HepG2 (cell line): Measurements from ENCODE around the gene TCF25. TPM values are rescaled to one million over a fixed set of nuclear protein-coding genes. Genes with fewer than 3 reads are reported as not detected.

ENCODE experiments used
- AKAP8 ChIP-seq: sonication (generic); formaldehyde crosslinking; IDR thresholded peaks from 2 replicates; pipeline ENCODE4 v1.5.1; 2020; ENCODE audit warnings: mild to moderate bottlenecking, missing genetic modification reagents
- JUNB ChIP-seq: sonication (generic); formaldehyde crosslinking; IDR thresholded peaks from 2 replicates; pipeline ENCODE4 v1.8.0; 2022; ENCODE audit warnings: missing genetic modification reagents, mild to moderate bottlenecking, borderline replicate concordance
- MED8 ChIP-seq: sonication (generic); formaldehyde crosslinking; IDR thresholded peaks from 2 replicates; pipeline ENCODE4 v1.8.1; 2023; ENCODE audit warnings: mild to moderate bottlenecking, missing genetic modification reagents; ENCODE audit not compliant: insufficient replicate concordance
- MTA3 ChIP-seq: sonication (generic); formaldehyde crosslinking; IDR thresholded peaks from 2 replicates; pipeline ENCODE4 v1.4.0; 2020; ENCODE audit warnings: missing genetic modification reagents
- MYC ChIP-seq: sonication (generic); formaldehyde crosslinking; IDR thresholded peaks from 2 replicates; pipeline ENCODE4 v1.9.0; 2021; ENCODE audit warnings: missing genetic modification reagents, borderline replicate concordance
- POLR2G ChIP-seq: fragments of 200-400 bp; formaldehyde crosslinking; IDR thresholded peaks from 2 replicates; pipeline ENCODE4 v1.6.1; 2018; ENCODE audit warnings: mild to moderate bottlenecking, low read depth, low read length, moderate library complexity
- SIN3B ChIP-seq: fragments of 150-350 bp; IDR thresholded peaks from 2 replicates; pipeline ENCODE4 v1.6.1; 2014; ENCODE audit warnings: low read length
- TEAD2 ChIP-seq: sonication (generic); formaldehyde crosslinking; IDR thresholded peaks from 2 replicates; pipeline ENCODE4 v1.9.0; 2021; ENCODE audit warnings: missing genetic modification reagents
- U2AF2 ChIP-seq: fragments of 200-400 bp; formaldehyde crosslinking; IDR thresholded peaks from 2 replicates; pipeline ENCODE4 v1.6.1; 2017; ENCODE audit warnings: low read depth, mild to moderate bottlenecking, low read length
- ZFP62 ChIP-seq: sonication (generic); formaldehyde crosslinking; IDR thresholded peaks from 2 replicates; pipeline ENCODE4 v1.4.0; 2020; ENCODE audit warnings: missing genetic modification reagents
- ZNF44 ChIP-seq: sonication (generic); formaldehyde crosslinking; IDR thresholded peaks from 2 replicates; pipeline ENCODE4 v1.5.1; 2020; ENCODE audit warnings: mild to moderate bottlenecking, missing genetic modification reagents
- ZNF549 ChIP-seq: sonication (generic); formaldehyde crosslinking; IDR thresholded peaks from 2 replicates; pipeline ENCODE4 v1.5.0; 2020; ENCODE audit warnings: missing genetic modification reagents
- ZNF678 ChIP-seq: sonication (generic); formaldehyde crosslinking; IDR thresholded peaks from 2 replicates; pipeline ENCODE4 v1.4.0; 2020; ENCODE audit warnings: mild to moderate bottlenecking, missing genetic modification reagents
- ZNF724P ChIP-seq: sonication (generic); formaldehyde crosslinking; IDR thresholded peaks from 2 replicates; pipeline ENCODE4 v1.8.0; 2022; ENCODE audit warnings: missing genetic modification reagents, borderline replicate concordance
- polyA plus RNA-seq, 8 experiments: library from polyadenylated mRNA; depleted of rRNA in 3 of 8; stranded (reverse) in 7 of 8; unstranded in 1 of 8; fragments of >200 nt; fragmentation: Illumina TruSeq in 4 of 8; extraction: Trizol in 4 of 8; gene quantifications; 2 replicates each; pipeline versions ENCODE4 v1.2.1 to v1.2.3, GENCODE V29; 2011 to 2016; ENCODE audit warnings: low read depth in 4 of 8, missing spikeins in 1 of 8, mixed read lengths in 1 of 8; ENCODE audit not compliant: insufficient read depth in 1 of 8
- total RNA-seq, 5 experiments: library from RNA; depleted of rRNA; stranded (reverse); fragments of >200 nt; fragmentation: Illumina TruSeq; extraction: Trizol; gene quantifications; 2 replicates each; pipeline ENCODE4 v1.2.3, GENCODE V29; 2016; ENCODE audit warnings: low read depth in 1 of 5
- TF ChIP-seq, protein P1 (sequence below): sonication (generic); formaldehyde crosslinking; IDR thresholded peaks from 2 replicates; pipeline ENCODE4 v1.5.0; 2020; ENCODE audit warnings: missing genetic modification reagents
- TF ChIP-seq, protein P2 (sequence below): sonication (generic); formaldehyde crosslinking; IDR thresholded peaks from 2 replicates; pipeline ENCODE4 v1.4.0; 2020; ENCODE audit warnings: missing genetic modification reagents
- TF ChIP-seq, protein P3 (sequence below): fragments of 450-650 bp; IDR thresholded peaks from 2 replicates; pipeline ENCODE4 v1.6.1; 2017; ENCODE audit warnings: mild to moderate bottlenecking
- TF ChIP-seq, protein P4 (sequence below): sonication (generic); formaldehyde crosslinking; IDR thresholded peaks from 2 replicates; pipeline ENCODE4 v1.8.0; 2022; ENCODE audit warnings: mild to moderate bottlenecking, missing genetic modification reagents
- TF ChIP-seq, protein P5 (sequence below): sonication (generic); formaldehyde crosslinking; IDR thresholded peaks from 2 replicates; pipeline ENCODE4 v1.8.1; 2023; ENCODE audit warnings: missing genetic modification reagents, mild to moderate bottlenecking, borderline replicate concordance
- TF ChIP-seq, protein P6 (sequence below), 2 experiments: sonication (generic) in 1 of 2; formaldehyde crosslinking in 1 of 2; IDR thresholded peaks; 2 replicates each; pipeline versions ENCODE4 v1.5.1 to v1.6.1; 2011 to 2020; ENCODE audit warnings: borderline replicate concordance in 1 of 2, low read depth in 1 of 2, low read length in 1 of 2, mild to moderate bottlenecking in 1 of 2, missing genetic modification reagents in 1 of 2, moderate library complexity in 1 of 2
- TF ChIP-seq, protein P7 (sequence below): sonication (generic); formaldehyde crosslinking; IDR thresholded peaks from 2 replicates; pipeline ENCODE4 v1.9.0; 2021; ENCODE audit warnings: missing genetic modification reagents, borderline replicate concordance

The TCF25 gene
- total and polyA plus RNA-seq, 2 of the 13 experiments (the other 11 are each of a cell fraction or from before 2014, with no cell fraction given): 138 to 206 TPM

DNA sequence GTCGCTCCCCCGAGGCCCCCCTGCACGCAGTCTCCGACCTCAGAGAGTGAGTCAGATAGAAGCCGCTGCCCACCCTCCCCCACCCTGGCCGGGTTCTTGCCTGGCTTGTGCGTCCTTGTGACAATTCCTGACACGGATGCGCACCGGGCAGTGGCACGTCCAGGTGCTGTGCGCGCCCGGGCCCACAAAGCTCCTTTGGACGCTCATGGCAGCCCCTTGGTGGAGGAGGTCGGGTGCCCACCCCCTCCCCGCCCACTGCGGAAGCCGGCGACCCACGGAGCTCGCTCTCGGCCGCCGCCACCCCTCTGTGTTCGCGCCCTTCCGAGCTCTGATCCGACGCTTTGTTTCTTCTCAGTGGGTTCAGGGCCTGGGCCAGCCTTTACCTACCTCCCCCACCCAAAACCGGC is 49.1 kb downstream of the TCF25 start (continued):
- TF ChIP-seq ZNF44 (CRISPR knock-in tag) (peak; percentile 69; the same call in 1 of the 2 replicates), U2AF2 (0 out of 2 replicates have a peak, but pooled peaks have one; percentile 52), MYC (CRISPR knock-in tag) (peak; percentile 46; the same call in 1 of the 2 replicates), POLR2G (no peak), ZNF549 (CRISPR knock-in tag) (no peak), ZFP62 (CRISPR knock-in tag) (no peak), MED8 (CRISPR knock-in tag) (no peak), AKAP8 (CRISPR knock-in tag) (peak; percentile 57; the same call in 1 of the 2 replicates), TEAD2 (CRISPR knock-in tag) (no peak), SIN3B (no peak), JUNB (no peak), ZNF724P (CRISPR knock-in tag) (no peak), ZNF678 (CRISPR knock-in tag) (no peak), MTA3 (CRISPR knock-in tag) (no peak)
- TF ChIP-seq, protein P1, sequence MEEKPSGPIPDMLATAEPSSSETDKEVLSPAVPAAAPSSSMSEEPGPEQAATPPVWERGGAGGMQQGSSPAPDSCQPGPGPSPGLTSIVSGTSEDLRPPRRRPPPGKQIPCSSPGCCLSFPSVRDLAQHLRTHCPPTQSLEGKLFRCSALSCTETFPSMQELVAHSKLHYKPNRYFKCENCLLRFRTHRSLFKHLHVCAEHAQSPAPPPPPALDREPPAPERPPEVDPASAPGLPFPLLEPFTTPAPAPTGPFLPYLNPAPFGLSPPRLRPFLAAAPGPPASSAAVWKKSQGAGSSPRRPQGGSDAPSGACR (CRISPR knock-in tag): no peak
- TF ChIP-seq, protein P2, sequence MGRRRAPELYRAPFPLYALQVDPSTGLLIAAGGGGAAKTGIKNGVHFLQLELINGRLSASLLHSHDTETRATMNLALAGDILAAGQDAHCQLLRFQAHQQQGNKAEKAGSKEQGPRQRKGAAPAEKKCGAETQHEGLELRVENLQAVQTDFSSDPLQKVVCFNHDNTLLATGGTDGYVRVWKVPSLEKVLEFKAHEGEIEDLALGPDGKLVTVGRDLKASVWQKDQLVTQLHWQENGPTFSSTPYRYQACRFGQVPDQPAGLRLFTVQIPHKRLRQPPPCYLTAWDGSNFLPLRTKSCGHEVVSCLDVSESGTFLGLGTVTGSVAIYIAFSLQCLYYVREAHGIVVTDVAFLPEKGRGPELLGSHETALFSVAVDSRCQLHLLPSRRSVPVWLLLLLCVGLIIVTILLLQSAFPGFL (CRISPR knock-in tag): no peak
- TF ChIP-seq, protein P3, sequence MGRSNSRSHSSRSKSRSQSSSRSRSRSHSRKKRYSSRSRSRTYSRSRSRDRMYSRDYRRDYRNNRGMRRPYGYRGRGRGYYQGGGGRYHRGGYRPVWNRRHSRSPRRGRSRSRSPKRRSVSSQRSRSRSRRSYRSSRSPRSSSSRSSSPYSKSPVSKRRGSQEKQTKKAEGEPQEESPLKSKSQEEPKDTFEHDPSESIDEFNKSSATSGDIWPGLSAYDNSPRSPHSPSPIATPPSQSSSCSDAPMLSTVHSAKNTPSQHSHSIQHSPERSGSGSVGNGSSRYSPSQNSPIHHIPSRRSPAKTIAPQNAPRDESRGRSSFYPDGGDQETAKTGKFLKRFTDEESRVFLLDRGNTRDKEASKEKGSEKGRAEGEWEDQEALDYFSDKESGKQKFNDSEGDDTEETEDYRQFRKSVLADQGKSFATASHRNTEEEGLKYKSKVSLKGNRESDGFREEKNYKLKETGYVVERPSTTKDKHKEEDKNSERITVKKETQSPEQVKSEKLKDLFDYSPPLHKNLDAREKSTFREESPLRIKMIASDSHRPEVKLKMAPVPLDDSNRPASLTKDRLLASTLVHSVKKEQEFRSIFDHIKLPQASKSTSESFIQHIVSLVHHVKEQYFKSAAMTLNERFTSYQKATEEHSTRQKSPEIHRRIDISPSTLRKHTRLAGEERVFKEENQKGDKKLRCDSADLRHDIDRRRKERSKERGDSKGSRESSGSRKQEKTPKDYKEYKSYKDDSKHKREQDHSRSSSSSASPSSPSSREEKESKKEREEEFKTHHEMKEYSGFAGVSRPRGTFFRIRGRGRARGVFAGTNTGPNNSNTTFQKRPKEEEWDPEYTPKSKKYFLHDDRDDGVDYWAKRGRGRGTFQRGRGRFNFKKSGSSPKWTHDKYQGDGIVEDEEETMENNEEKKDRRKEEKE: no peak
- TF ChIP-seq, protein P4, sequence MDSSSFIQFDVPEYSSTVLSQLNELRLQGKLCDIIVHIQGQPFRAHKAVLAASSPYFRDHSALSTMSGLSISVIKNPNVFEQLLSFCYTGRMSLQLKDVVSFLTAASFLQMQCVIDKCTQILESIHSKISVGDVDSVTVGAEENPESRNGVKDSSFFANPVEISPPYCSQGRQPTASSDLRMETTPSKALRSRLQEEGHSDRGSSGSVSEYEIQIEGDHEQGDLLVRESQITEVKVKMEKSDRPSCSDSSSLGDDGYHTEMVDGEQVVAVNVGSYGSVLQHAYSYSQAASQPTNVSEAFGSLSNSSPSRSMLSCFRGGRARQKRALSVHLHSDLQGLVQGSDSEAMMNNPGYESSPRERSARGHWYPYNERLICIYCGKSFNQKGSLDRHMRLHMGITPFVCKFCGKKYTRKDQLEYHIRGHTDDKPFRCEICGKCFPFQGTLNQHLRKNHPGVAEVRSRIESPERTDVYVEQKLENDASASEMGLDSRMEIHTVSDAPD (CRISPR knock-in tag): no peak
- TF ChIP-seq, protein P5, sequence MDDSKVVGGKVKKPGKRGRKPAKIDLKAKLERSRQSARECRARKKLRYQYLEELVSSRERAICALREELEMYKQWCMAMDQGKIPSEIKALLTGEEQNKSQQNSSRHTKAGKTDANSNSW (CRISPR knock-in tag): 0 out of 2 replicates have a peak, but pooled peaks have one; percentile 78
- TF ChIP-seq, protein P6, sequence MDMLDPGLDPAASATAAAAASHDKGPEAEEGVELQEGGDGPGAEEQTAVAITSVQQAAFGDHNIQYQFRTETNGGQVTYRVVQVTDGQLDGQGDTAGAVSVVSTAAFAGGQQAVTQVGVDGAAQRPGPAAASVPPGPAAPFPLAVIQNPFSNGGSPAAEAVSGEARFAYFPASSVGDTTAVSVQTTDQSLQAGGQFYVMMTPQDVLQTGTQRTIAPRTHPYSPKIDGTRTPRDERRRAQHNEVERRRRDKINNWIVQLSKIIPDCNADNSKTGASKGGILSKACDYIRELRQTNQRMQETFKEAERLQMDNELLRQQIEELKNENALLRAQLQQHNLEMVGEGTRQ (IDR thresholded peaks at IDR 0.05; ENCODE audit: low read depth, low read length): no peak
- TF ChIP-seq, protein P6 (CRISPR knock-in tag; IDR thresholded peaks at IDR 0.05; ENCODE audit: borderline replicate concordance): no peak
- TF ChIP-seq, protein P7, sequence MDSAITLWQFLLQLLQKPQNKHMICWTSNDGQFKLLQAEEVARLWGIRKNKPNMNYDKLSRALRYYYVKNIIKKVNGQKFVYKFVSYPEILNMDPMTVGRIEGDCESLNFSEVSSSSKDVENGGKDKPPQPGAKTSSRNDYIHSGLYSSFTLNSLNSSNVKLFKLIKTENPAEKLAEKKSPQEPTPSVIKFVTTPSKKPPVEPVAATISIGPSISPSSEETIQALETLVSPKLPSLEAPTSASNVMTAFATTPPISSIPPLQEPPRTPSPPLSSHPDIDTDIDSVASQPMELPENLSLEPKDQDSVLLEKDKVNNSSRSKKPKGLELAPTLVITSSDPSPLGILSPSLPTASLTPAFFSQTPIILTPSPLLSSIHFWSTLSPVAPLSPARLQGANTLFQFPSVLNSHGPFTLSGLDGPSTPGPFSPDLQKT (CRISPR knock-in tag): no peak
